ENCODE results near the gene FBLIM1. TPM values are rescaled to one million over a fixed set of nuclear protein-coding genes. Genes with fewer than 3 reads are reported as not detected.

FBLIM1 gene
- total RNA-seq, 1 experiment from 2014 or later = not detected

DNA sequence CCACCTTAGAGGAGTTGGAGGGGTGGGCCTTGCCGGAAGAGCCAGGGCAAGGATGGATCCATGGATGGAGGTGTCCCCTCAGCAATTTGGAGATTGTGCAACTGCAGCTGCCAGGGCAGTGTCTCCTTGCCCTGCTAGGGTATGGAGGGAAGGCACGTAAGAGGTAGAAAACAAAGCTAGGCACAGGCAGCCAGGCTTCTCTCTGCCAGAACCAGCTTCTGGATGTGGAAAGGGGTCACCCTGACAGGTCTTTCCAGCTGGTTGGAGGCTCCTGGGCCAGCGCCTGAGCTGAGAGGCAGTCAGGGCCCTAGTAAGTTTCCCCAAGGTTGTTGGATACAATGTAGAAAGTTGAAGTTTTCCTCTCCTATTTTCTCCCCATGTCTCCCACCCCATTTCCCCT, 37.7 kb upstream of the FBLIM1 start:
- no peaks in the 10 kb centered on the region; the same call in 1 of the 2 replicates for H3K36me3 ChIP-seq (ENCODE audit: insufficient read depth, low read length)
- no peaks in the 10 kb centered on the region for H3K79me2 ChIP-seq (ENCODE audit: low read length)
- no peak overlapping the region for H2AFZ ChIP-seq (ENCODE audit: low read length)
- no peaks in the 10 kb centered on the region for H3K9me2 ChIP-seq (replicated peaks; ENCODE audit: insufficient read depth, low read length)
- no peak overlapping the region for H3K4me3 ChIP-seq (ENCODE audit: low read length)
- H3K9me3 ChIP-seq (ENCODE audit: low read length) = no peaks in the 10 kb centered on the region
- DNase-seq = no peak
- H3K27me3 ChIP-seq (ENCODE audit: low read length) = no peaks in the 10 kb centered on the region
- H3K27ac ChIP-seq (ENCODE audit: low read length) = no peak overlapping the region
- no peaks in the 10 kb centered on the region for H3K4me1 ChIP-seq (ENCODE audit: low read length)
- no peak overlapping the region for H3K9ac ChIP-seq (ENCODE audit: low read length)
- no peak overlapping the region for H3K4me2 ChIP-seq (ENCODE audit: low read depth, low read length, poor library complexity, severe bottlenecking)
- 0 out of 2 replicates have a peak, but pooled peaks cover under 1% of the 10 kb centered on the region for H4K20me1 ChIP-seq (ENCODE audit: insufficient read depth, low read depth, low read length)

DNA sequence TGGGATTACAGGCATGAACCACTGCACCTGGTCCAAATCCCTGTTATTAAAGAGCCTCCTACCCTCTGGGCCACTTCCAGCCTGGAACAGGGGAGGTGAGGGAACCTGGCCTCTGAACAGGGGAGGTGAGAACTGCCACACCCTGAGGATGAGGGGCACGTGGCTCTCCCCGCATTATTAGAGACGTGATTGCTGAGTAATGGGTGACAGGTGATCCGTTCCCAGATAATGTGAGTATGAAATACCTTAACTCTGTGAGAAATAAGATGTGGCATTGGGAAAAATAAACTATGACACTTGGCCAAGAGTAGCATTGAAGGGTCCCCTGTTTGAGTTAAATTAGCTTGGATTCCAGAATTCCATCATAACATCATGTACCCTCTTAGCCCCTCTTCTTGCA, 36.2 kb upstream of the FBLIM1 start:
- no peaks in the 10 kb centered on the region for H4K20me1 ChIP-seq (ENCODE audit: insufficient read depth, low read depth, low read length)
- no peak overlapping the region for H3K9ac ChIP-seq (ENCODE audit: low read length)
- no peak overlapping the region for H3K4me3 ChIP-seq (ENCODE audit: low read length)
- H3K9me3 ChIP-seq (ENCODE audit: low read length) = no peaks in the 10 kb centered on the region
- no peak for DNase-seq
- H3K4me1 ChIP-seq (ENCODE audit: low read length) = no peaks in the 10 kb centered on the region
- H3K79me2 ChIP-seq (ENCODE audit: low read length) = no peaks in the 10 kb centered on the region
- H3K36me3 ChIP-seq (ENCODE audit: insufficient read depth, low read length) = no peaks in the 10 kb centered on the region
- no peak overlapping the region for H3K27ac ChIP-seq (ENCODE audit: low read length)
- no peaks in the 10 kb centered on the region for H3K27me3 ChIP-seq (ENCODE audit: low read length)
- H3K9me2 ChIP-seq (replicated peaks; ENCODE audit: insufficient read depth, low read length) = no peaks in the 10 kb centered on the region
- no peak overlapping the region for H2AFZ ChIP-seq (ENCODE audit: low read length)
- H3K4me2 ChIP-seq (ENCODE audit: low read depth, low read length, poor library complexity, severe bottlenecking) = no peak overlapping the region

DNA sequence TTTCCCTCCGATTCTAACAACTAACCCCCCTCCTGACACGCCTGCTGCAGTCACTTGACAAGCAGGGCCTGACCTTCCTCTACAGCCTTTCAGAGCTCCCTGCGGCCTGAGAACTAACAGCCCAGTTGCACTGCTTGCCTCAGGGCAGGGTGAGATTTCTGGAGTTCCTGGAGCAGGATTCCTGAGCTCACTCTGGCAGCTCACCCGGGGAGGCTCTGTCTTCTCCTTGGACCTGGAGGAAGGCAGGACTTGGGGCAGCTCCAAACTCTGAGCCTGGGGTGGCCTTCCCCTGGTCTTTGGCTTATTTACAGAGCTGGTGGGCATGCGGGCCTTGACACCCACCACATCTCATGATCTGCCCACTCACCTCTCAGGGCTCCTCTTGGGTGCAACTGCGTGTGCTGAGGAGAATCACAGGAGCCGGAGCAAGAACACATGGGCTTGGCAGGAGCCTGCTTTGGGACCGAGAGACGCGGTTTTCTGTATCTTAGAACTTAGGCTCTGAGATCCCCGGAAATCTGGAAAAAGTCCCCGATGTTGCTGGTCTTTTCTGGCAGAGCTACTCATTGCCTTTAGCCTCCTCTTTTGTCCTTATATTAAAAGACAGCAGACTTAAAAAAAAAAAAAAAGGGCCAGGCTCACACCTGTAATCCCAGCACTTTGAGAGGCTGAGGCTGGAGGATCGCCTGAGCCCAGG, 35.6 kb upstream of the FBLIM1 start:
- Histone ChIP-seq H3K4me3 (ENCODE audit: low read length) (no peak overlapping the region), H3K27ac (ENCODE audit: low read length) (no peak overlapping the region), H3K9ac (ENCODE audit: low read length) (no peak overlapping the region), H3K9me2 (replicated peaks; ENCODE audit: insufficient read depth, low read length) (no peaks in the 10 kb centered on the region), H2AFZ (ENCODE audit: low read length) (no peak overlapping the region), H3K27me3 (ENCODE audit: low read length) (no peaks in the 10 kb centered on the region), H3K4me2 (ENCODE audit: low read depth, low read length, poor library complexity, severe bottlenecking) (no peak overlapping the region), H3K4me1 (ENCODE audit: low read length) (no peaks in the 10 kb centered on the region), H3K36me3 (ENCODE audit: insufficient read depth, low read length) (no peaks in the 10 kb centered on the region), H3K9me3 (ENCODE audit: low read length) (no peaks in the 10 kb centered on the region), H4K20me1 (ENCODE audit: insufficient read depth, low read depth, low read length) (no peaks in the 10 kb centered on the region), H3K79me2 (ENCODE audit: low read length) (no peaks in the 10 kb centered on the region)
- no peak for DNase-seq

DNA sequence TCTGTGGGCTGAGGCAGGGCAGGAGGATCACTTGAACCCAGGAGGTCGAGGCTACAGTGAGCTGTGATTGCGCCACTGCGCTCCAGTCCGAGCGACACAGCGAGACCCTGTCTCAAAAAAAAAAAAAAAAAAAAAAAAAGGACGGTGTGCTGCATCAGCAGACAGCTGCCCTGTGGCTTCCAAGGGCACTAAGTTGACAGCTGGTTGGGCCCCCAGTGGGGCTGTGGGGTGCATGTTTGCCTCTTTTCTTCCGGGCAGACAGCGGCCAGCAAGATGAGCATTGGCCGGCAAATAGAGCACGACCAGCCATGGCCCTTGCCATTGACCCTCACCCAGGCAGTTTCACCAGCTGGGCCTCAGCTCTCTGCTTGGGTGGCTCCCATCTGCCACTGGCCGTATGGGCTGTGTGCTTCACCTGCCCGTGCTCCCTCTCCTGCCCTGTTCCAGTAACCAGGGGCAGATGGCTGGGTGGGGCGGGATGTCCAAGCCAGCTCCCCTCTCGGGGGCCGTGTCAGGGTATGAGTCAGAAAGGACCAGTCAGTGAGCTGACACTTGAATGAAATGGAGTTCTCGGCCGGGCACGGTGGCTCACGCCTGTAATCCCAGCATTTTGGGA, 34.9 kb upstream of the FBLIM1 start:
- no peak for DNase-seq
- H4K20me1 ChIP-seq (ENCODE audit: insufficient read depth, low read depth, low read length) = no peaks in the 10 kb centered on the region
- H3K9me3 ChIP-seq (ENCODE audit: low read length) = no peaks in the 10 kb centered on the region
- no peaks in the 10 kb centered on the region for H3K27me3 ChIP-seq (ENCODE audit: low read length)
- no peaks in the 10 kb centered on the region for H3K36me3 ChIP-seq (ENCODE audit: insufficient read depth, low read length)
- no peaks in the 10 kb centered on the region for H3K4me1 ChIP-seq (ENCODE audit: low read length)
- H3K4me3 ChIP-seq (ENCODE audit: low read length) = no peak overlapping the region
- H3K27ac ChIP-seq (ENCODE audit: low read length) = no peak overlapping the region
- H3K4me2 ChIP-seq (ENCODE audit: low read depth, low read length, poor library complexity, severe bottlenecking) = no peak overlapping the region
- no peak overlapping the region for H2AFZ ChIP-seq (ENCODE audit: low read length)
- no peak overlapping the region for H3K9ac ChIP-seq (ENCODE audit: low read length)
- no peaks in the 10 kb centered on the region for H3K9me2 ChIP-seq (replicated peaks; ENCODE audit: insufficient read depth, low read length)
- H3K79me2 ChIP-seq (ENCODE audit: low read length) = no peaks in the 10 kb centered on the region

DNA sequence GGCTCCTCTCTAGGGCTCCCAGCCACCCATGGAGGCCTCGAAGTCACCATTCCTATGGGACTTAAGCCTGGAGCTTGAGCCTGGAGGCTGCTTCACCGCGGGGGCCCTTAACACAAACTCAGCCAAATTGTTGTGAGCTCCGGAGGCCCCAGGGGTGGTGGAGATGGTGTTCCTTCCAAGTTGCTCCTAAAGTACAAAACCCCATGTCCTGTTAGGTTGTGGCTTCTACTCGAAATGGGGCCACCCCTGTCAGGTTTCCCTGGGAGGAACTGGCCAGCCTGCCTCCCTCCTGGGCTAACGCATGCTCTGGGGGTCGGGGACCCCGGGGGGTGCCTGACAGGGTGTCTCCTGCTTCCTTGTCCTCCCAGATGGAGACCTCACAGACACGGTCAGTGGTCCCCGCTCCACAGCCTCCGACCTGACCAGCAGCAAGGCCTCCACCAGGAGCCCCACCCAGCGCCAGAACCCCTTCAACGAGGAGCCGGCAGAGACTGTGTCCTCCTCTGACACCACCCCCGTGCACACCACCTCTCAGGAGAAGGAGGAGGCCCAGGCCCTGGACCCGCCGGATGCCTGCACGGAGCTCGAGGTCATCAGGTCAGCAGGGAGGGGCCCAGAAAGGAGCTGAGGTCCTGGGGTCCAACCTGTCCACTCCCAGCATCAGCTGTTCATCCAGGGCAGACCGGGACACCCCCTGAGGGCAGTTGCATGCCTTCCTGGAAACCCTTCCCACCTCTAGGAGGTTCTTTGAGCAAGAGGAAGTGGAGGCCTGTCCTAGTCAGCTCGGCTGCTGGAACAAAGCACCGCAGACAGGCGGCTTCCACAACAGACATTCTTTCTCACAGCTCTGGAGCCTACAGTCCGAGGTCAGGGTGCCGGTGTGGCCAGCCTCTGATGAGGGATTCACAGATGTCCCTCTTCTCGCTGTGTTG, 33.4 kb upstream of the FBLIM1 start:
- no peak overlapping the region for H3K9ac ChIP-seq (ENCODE audit: low read length)
- no peaks in the 10 kb centered on the region for H3K9me2 ChIP-seq (replicated peaks; ENCODE audit: insufficient read depth, low read length)
- no peak for DNase-seq

DNA sequence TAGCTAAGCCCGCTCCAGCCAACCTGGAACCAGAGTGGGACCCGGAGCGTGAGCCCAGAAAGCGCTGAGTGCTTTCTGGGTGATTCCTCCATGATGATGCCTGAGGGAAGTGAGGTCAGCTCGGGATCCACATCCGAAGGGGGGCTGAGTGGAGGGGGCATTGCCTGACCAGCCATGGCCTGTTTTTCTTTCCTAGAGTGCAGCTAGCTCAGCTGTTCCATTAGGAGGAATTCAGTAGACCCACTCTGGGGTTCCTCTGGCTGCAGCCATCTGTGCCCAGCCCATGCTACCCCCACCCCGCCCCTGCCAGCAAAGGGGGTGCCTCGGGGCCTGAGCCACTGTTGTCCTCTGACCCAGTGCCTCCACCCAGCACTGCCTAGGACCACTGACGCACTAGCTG, 32.1 kb upstream of the FBLIM1 start:
- Histone ChIP-seq H3K79me2 (ENCODE audit: low read length) (no peaks in the 10 kb centered on the region), H2AFZ (ENCODE audit: low read length) (no peak overlapping the region), H3K27me3 (ENCODE audit: low read length) (no peaks in the 10 kb centered on the region), H3K9ac (ENCODE audit: low read length) (no peak overlapping the region), H3K4me2 (ENCODE audit: low read depth, low read length, poor library complexity, severe bottlenecking) (no peak overlapping the region), H3K36me3 (ENCODE audit: insufficient read depth, low read length) (no peaks in the 10 kb centered on the region), H3K9me2 (replicated peaks; ENCODE audit: insufficient read depth, low read length) (no peaks in the 10 kb centered on the region), H3K4me3 (ENCODE audit: low read length) (no peak overlapping the region), H3K4me1 (ENCODE audit: low read length) (no peaks in the 10 kb centered on the region), H3K9me3 (ENCODE audit: low read length) (no peaks in the 10 kb centered on the region), H3K27ac (ENCODE audit: low read length) (no peak overlapping the region), H4K20me1 (ENCODE audit: insufficient read depth, low read depth, low read length) (no peaks in the 10 kb centered on the region)
- DNase-seq = no peak

More for the DNA sequence above, 33.4 kb upstream of the FBLIM1 start:
- Histone ChIP-seq H3K9me3 (ENCODE audit: low read length) (no peaks in the 10 kb centered on the region), H3K79me2 (ENCODE audit: low read length) (no peaks in the 10 kb centered on the region), H3K4me3 (ENCODE audit: low read length) (no peak overlapping the region), H3K27ac (ENCODE audit: low read length) (no peak overlapping the region), H3K4me2 (ENCODE audit: low read depth, low read length, poor library complexity, severe bottlenecking) (no peak overlapping the region), H4K20me1 (ENCODE audit: insufficient read depth, low read depth, low read length) (no peaks in the 10 kb centered on the region), H3K27me3 (ENCODE audit: low read length) (no peaks in the 10 kb centered on the region), H3K36me3 (ENCODE audit: insufficient read depth, low read length) (no peaks in the 10 kb centered on the region), H3K4me1 (ENCODE audit: low read length) (no peaks in the 10 kb centered on the region), H2AFZ (ENCODE audit: low read length) (no peak overlapping the region)

DNA sequence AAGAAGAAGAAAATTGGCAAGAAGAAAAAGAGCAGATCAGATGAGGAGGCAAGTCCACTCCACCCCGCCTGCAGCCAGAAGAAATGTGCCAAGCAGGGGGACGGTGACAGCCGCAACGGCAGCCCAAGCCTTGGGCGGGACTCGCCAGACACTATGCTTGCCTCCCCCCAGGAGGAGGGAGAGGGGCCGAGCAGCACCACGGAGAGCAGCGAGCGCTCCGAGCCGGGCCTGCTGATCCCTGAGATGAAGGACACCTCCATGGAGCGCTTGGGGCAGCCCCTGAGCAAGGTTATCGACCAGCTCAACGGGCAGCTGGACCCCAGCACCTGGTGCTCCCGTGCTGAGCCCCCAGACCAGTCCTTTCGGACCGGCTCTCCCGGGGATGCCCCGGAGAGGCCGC, 31.6 kb upstream of the FBLIM1 start:
- H2AFZ ChIP-seq (ENCODE audit: low read length) = no peak overlapping the region
- no peaks in the 10 kb centered on the region for H3K36me3 ChIP-seq (ENCODE audit: insufficient read depth, low read length)

DNA sequence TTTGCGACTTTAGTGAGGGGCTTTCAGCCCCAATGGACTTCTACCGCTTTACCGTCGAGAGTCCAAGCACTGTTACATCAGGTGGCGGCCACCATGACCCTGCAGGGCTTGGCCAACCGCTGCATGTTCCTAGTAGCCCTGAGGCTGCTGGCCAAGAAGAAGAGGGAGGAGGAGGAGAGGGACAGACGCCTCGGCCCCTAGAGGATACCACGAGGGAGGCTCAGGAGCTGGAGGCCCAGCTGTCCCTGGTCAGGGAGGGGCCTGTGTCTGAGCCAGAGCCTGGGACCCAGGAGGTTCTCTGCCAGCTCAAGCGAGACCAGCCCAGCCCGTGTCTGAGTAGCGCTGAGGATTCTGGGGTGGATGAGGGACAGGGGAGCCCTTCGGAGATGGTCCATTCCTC, 31.2 kb upstream of the FBLIM1 start:
- Histone ChIP-seq H2AFZ (ENCODE audit: low read length) (no peak overlapping the region), H3K4me3 (ENCODE audit: low read length) (no peak overlapping the region), H3K4me2 (ENCODE audit: low read depth, low read length, poor library complexity, severe bottlenecking) (no peak overlapping the region), H3K79me2 (ENCODE audit: low read length) (no peaks in the 10 kb centered on the region), H3K9me2 (replicated peaks; ENCODE audit: insufficient read depth, low read length) (no peaks in the 10 kb centered on the region), H3K27me3 (ENCODE audit: low read length) (no peaks in the 10 kb centered on the region), H3K27ac (ENCODE audit: low read length) (no peak overlapping the region), H3K36me3 (ENCODE audit: insufficient read depth, low read length) (no peaks in the 10 kb centered on the region), H3K9me3 (ENCODE audit: low read length) (no peaks in the 10 kb centered on the region), H4K20me1 (ENCODE audit: insufficient read depth, low read depth, low read length) (no peaks in the 10 kb centered on the region), H3K4me1 (ENCODE audit: low read length) (no peaks in the 10 kb centered on the region), H3K9ac (ENCODE audit: low read length) (no peak overlapping the region)
- DNase-seq = no peak

More for the DNA sequence above, 31.6 kb upstream of the FBLIM1 start:
- Histone ChIP-seq H3K9me2 (replicated peaks; ENCODE audit: insufficient read depth, low read length) (no peaks in the 10 kb centered on the region), H3K4me1 (ENCODE audit: low read length) (no peaks in the 10 kb centered on the region), H3K4me2 (ENCODE audit: low read depth, low read length, poor library complexity, severe bottlenecking) (no peak overlapping the region), H3K27me3 (ENCODE audit: low read length) (no peaks in the 10 kb centered on the region), H4K20me1 (ENCODE audit: insufficient read depth, low read depth, low read length) (no peaks in the 10 kb centered on the region), H3K27ac (ENCODE audit: low read length) (no peak overlapping the region), H3K4me3 (ENCODE audit: low read length) (no peak overlapping the region), H3K79me2 (ENCODE audit: low read length) (no peaks in the 10 kb centered on the region), H3K9ac (ENCODE audit: low read length) (no peak overlapping the region), H3K9me3 (ENCODE audit: low read length) (no peaks in the 10 kb centered on the region)
- no peak for DNase-seq
